ENCODE data around the gene GPBP1L1. TPM values are rescaled to one million over a fixed set of nuclear protein-coding genes. Genes with fewer than 3 reads are reported as not detected.

GPBP1L1 gene
- total and polyA plus RNA-seq, 12 donors: 34.5 to 122 (median 79.1) TPM

Small RNAs within 50 kb of the gene (small RNA-seq; reads per million reads assigned to genes)
- gene AL355480.1 (0 reads per million in 2 donors), gene AL355480.2 (0 reads per million in 2 donors), gene AL355480.3 (0 reads per million in 2 donors), gene AL355480.4 (0 reads per million in 2 donors)

Other genes starting within 250 kb of the GPBP1L1 start
- 10 to 100 TPM in 1 of 9 donors, 1 to 10 TPM in 8; 1.1 to 21.4 (median 4.2) TPM for gene TESK2, start 195.4 kb downstream of the GPBP1L1 start, total RNA-seq
- 1 to 10 TPM; 1.2 to 3.6 (median 1.7) TPM for gene TESK2, start 195.4 kb downstream of the GPBP1L1 start, polyA plus RNA-seq
- gene CCDC163, start 186.5 kb downstream of the GPBP1L1 start, total RNA-seq: 1 to 10 TPM in 6 of 9 donors, under 1 TPM in 3; 0.24 to 8.9 (median 1.4) TPM
- gene CCDC163, start 186.5 kb downstream of the GPBP1L1 start, polyA plus RNA-seq: 1 to 10 TPM in 2 of 3 donors, under 1 TPM in 1; 0.48 to 9.2 (median 4.0) TPM
- gene MMACHC, start 186.2 kb downstream of the GPBP1L1 start, total RNA-seq: 10 to 100 TPM in 4 of 9 donors, 1 to 10 TPM in 5; 2.3 to 12.7 (median 8.9) TPM
- 10 to 100 TPM in 1 of 3 donors, 1 to 10 TPM in 2; 2.3 to 10.3 (median 3.1) TPM for gene MMACHC, start 186.2 kb downstream of the GPBP1L1 start, polyA plus RNA-seq
- gene PRDX1, start 164.6 kb downstream of the GPBP1L1 start, total RNA-seq: 100 to 1,000 TPM; 343 to 908 (median 446) TPM
- 100 to 1,000 TPM; 404 to 695 (median 559) TPM for gene PRDX1, start 164.6 kb downstream of the GPBP1L1 start, polyA plus RNA-seq
- 100 to 1,000 TPM in 8 of 9 donors, 10 to 100 TPM in 1; 85.6 to 157 (median 119) TPM for gene AKR1A1, start 135.7 kb downstream of the GPBP1L1 start, total RNA-seq
- 100 to 1,000 TPM in 2 of 3 donors, 10 to 100 TPM in 1; 87.9 to 199 (median 165) TPM for gene AKR1A1, start 135.7 kb downstream of the GPBP1L1 start, polyA plus RNA-seq
- gene NASP, start 102.5 kb downstream of the GPBP1L1 start, total RNA-seq: 10 to 100 TPM; 32.3 to 88.3 (median 48.7) TPM
- gene NASP, start 102.5 kb downstream of the GPBP1L1 start, polyA plus RNA-seq: 100 to 1,000 TPM in 2 of 3 donors, 10 to 100 TPM in 1; 59.8 to 181 (median 136) TPM
- 1 to 10 TPM in 5 of 9 donors, under 1 TPM in 3, not detected in 1; 0.35 to 2.5 (median 1.7) TPM for gene CCDC17, start 62.5 kb downstream of the GPBP1L1 start, total RNA-seq
- 1 to 10 TPM in 2 of 3 donors, under 1 TPM in 1; 0.24 to 4.2 (median 2.2) TPM for gene CCDC17, start 62.5 kb downstream of the GPBP1L1 start, polyA plus RNA-seq
- gene TMEM69, start 1.6 kb upstream of the GPBP1L1 start, total RNA-seq: 10 to 100 TPM; 16.8 to 37.2 (median 26.3) TPM
- 10 to 100 TPM in 2 of 3 donors, 1 to 10 TPM in 1; 9.3 to 53.1 (median 16.8) TPM for gene TMEM69, start 1.6 kb upstream of the GPBP1L1 start, polyA plus RNA-seq
- 10 to 100 TPM in 5 of 9 donors, 1 to 10 TPM in 4; 8.0 to 23.9 (median 16.6) TPM for gene IPP, start 64.1 kb upstream of the GPBP1L1 start, total RNA-seq
- gene IPP, start 64.1 kb upstream of the GPBP1L1 start, polyA plus RNA-seq: 10 to 100 TPM in 1 of 3 donors, 1 to 10 TPM in 2; 2.8 to 13.2 (median 6.8) TPM
- 10 to 100 TPM; 18.1 to 38.5 (median 23.4) TPM for gene MAST2, start 117.1 kb upstream of the GPBP1L1 start, total RNA-seq
- gene MAST2, start 117.1 kb upstream of the GPBP1L1 start, polyA plus RNA-seq: 10 to 100 TPM; 18.4 to 35.6 (median 27.5) TPM